ENCODE measurements around the gene RIMS4. TPM values are rescaled to one million over a fixed set of nuclear protein-coding genes. Genes with fewer than 3 reads are reported as not detected.
A peak's percentile ranks its signal among the peaks of the same experiment; 100 is the strongest.

Gene RIMS4
- total and polyA plus RNA-seq, 10 of the 15 experiments (the other 5 are each of a cell fraction or from before 2014, with no cell fraction given), result under 0.01 to 0.07 (median 0.05) TPM; not detected in 5

GRCh38 chr20:44858606-44859360, 48.4 kb upstream of the RIMS4 start:
- DNase-seq (ENCODE audit: low read depth, low spot score) (no peak), ATAC-seq (no peak), FAIRE-seq (no peak)
- no peak overlapping the region for H3K9ac ChIP-seq (ENCODE audit: control insufficient read depth, insufficient read depth, low read length)
- no peaks in the 10 kb centered on the region for H3K4me1 ChIP-seq (ENCODE audit: control insufficient read depth, insufficient read depth, low read length)
- RAD21 ChIA-PET (ENCODE audit: unreplicated experiment), result no interaction called here
- no peak overlapping the region for H3K4me2 ChIP-seq (ENCODE audit: control insufficient read depth, insufficient read depth)
- CTCF ChIA-PET, result interaction anchor here (0.6 to 0.9 kb wide), 2 partner anchors 60 to 174 kb away, joined by 3 read pairs; no protein-coding TSS in a partner anchor
- POLR2A ChIA-PET, result no interaction called here
- H2AFZ ChIP-seq (ENCODE audit: control insufficient read depth, low read depth, low read length), result no peak overlapping the region
- intact Hi-C loops (cut with micrococcal nuclease; ENCODE audit: unreplicated experiment) (no loop called here), in situ Hi-C loops (cut with MboI) (no loop called here)
- no peaks in the 10 kb centered on the region; the same call in 2 of the 3 replicates for H3K9me3 ChIP-seq (replicated peaks; ENCODE audit: control insufficient read depth, insufficient read depth, low read length)
- no peaks in the 10 kb centered on the region for H4K20me1 ChIP-seq (ENCODE audit: control insufficient read depth, insufficient read depth)
- BruUV-seq (replicated peaks), result no TSS peak
- H3K4me3 ChIP-seq, result no peak overlapping the region
- H3K27ac ChIP-seq (ENCODE audit: control insufficient read depth, insufficient read depth), result no peak overlapping the region
- no peaks in the 10 kb centered on the region for H3K27me3 ChIP-seq (replicated peaks in 1 of 2; ENCODE audit: control insufficient read depth in 2 of 2, insufficient read depth in 2 of 2, low read length in 1 of 2)
- TF ChIP-seq ZNF687 (IDR thresholded peaks at IDR 0.05) (no peak), NFYB (IDR thresholded peaks at IDR 0.05; ENCODE audit: insufficient read depth, low read depth, low read length) (peak; percentile 85)
- H3K36me3 ChIP-seq (ENCODE audit: control insufficient read depth in 2 of 2, insufficient read depth in 2 of 2, low read length in 1 of 2), result no peaks in the 10 kb centered on the region
- SMC1A ChIA-PET (ENCODE audit: uncharacterized antibody, unreplicated experiment), result interaction anchor here (0.9 kb wide), 1 partner anchor 12 kb away, joined by 3 read pairs; no protein-coding TSS in a partner anchor
- H3K79me2 ChIP-seq (ENCODE audit: control insufficient read depth, insufficient read depth, low read length), result no peaks in the 10 kb centered on the region
